ENCODE data around the gene SLC24A3. TPM values are rescaled to one million over a fixed set of nuclear protein-coding genes. Genes with fewer than 3 reads are reported as not detected.

SLC24A3 gene
- total RNA-seq, 2 experiments from 2014 or later = not detected

DNA sequence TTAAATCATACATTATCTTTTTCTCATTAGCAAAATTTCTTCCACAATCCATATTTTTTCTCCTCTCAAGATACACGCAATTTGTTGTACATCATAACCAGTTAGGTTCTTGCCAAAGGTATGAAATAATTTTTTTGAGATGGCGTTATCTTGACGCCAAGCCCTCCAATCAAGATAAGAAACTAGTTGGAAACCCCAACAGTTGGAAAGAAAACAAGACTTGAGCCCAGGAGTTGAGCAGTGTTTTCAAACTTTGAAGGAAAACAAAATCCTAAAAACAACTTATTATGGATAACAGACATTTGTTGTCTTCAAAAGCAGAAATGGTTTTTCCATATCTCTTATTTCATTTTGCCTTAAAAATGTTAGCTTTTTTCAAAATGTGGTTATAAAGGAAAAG is 184.8 kb downstream of the SLC24A3 start:
- Mint-ChIP-seq H3K9me3 (ENCODE audit: low read depth) (peaks cover 22% of the 10 kb centered on the region), H3K4me3 (no peak overlapping the region), H3K36me3 (peaks cover 3% of the 10 kb centered on the region), H3K4me1 (peaks cover 5% of the 10 kb centered on the region), H3K27me3 (no peaks in the 10 kb centered on the region), H3K27ac (no peak overlapping the region)
- no peak for DNase-seq
- CTCF ChIA-PET = no interaction called here
- ATAC-seq = no peak

DNA sequence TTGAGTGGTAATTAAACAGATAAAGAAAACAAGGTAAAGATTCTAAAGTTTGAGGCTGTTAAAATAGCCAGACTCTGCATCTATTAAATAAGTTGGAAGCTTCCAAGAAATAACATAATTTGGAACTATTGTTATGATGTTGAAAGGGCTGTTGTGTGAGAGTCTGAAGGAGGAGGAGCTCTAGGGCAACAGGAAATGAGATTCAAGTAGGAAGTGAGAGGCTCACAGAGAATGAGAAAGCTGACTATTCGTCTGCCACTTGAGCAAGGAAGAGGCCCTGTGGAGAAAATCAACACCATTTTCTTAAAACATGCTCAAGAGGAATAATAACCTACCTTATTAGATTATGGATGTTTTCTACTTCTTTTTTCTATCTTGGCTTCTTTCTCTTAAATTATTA is 185.2 kb downstream of the SLC24A3 start:
- H3K4me1 Mint-ChIP-seq = peaks cover 2% of the 10 kb centered on the region
- H3K27me3 Mint-ChIP-seq = no peaks in the 10 kb centered on the region
- no peak overlapping the region for H3K4me3 Mint-ChIP-seq
- peaks cover 3% of the 10 kb centered on the region for H3K36me3 Mint-ChIP-seq
- H3K9me3 Mint-ChIP-seq (ENCODE audit: low read depth) = peaks cover 22% of the 10 kb centered on the region
- CTCF ChIA-PET = no interaction called here
- ATAC-seq (no peak), DNase-seq (no peak)
- H3K27ac Mint-ChIP-seq = no peak overlapping the region

DNA sequence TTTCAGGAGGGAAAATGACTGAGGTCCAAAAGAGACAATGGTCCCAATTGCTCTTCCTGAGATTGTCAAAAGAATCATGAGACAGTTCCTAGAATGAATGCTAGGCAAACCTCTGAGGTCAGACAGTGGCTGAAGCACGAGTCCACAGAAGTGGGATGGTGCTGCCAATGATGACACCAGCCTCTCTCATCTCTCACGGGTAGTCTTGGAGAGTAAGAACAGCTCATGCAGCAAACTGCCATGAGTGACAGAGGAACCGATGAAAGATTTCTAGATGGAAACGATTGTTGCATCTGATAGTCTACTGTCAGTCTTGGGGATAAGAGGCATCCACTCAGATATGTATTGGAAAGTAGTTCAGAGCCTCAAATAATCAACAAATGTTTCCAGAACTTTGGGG is 188.7 kb downstream of the SLC24A3 start:
- CTCF ChIA-PET = interaction anchor here (1.0 kb wide), 1 partner anchor 609 kb away, joined by 3 read pairs; no protein-coding TSS in a partner anchor
- Mint-ChIP-seq H3K4me1 (peaks cover 2% of the 10 kb centered on the region), H3K9me3 (ENCODE audit: low read depth) (peaks cover 22% of the 10 kb centered on the region), H3K4me3 (no peak overlapping the region), H3K27me3 (no peaks in the 10 kb centered on the region), H3K36me3 (peaks cover 3% of the 10 kb centered on the region), H3K27ac (no peak overlapping the region)
- DNase-seq (no peak), ATAC-seq (no peak)

DNA sequence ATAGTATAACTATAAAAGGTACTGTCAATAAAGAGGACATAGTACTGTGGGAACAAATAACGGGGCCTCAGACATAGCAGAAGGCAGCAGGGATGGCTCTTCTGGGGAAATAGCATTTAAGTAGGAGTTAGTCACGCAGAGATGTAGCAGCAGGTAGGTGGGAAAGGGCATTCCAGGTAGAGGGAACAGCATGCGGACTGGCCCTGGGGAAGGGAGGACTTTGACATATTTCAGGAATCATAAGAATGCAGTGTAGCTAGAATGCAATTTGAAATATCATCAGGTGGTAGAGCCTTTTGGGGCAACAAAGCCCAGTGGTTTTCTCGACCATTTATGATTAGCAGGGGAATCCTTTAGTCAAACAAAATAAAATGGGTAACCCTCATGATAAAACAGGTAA is 191.1 kb downstream of the SLC24A3 start:
- DNase-seq (no peak), ATAC-seq (no peak)
- CTCF ChIA-PET = no interaction called here
- Mint-ChIP-seq H3K27ac (no peak overlapping the region), H3K27me3 (no peaks in the 10 kb centered on the region), H3K9me3 (ENCODE audit: low read depth) (peaks cover 14% of the 10 kb centered on the region), H3K4me1 (no peaks in the 10 kb centered on the region), H3K4me3 (no peak overlapping the region), H3K36me3 (peaks cover 1% of the 10 kb centered on the region)

DNA sequence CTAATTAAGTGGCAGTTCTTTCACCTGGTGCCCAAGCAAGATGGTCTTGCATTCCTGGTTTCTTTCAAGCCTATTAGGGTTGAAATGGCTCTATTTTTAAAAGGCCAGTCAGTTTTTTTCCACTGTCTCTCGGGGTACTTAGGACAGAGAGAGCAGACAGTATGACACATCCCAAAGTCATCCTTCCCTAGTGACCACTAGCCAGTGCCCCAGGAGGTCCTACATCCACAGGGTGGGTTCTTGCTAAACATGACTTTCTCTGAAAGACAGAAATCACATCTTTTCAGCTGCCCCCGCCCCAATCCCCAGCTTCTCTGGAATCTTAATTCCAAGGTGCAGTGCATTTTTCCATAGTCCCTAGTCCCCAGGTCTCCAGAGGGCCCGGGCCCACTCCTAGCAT is 192.4 kb downstream of the SLC24A3 start:
- CTCF ChIA-PET = no interaction called here
- no peaks in the 10 kb centered on the region for H3K27me3 Mint-ChIP-seq
- DNase-seq (no peak), ATAC-seq (no peak)
- H3K27ac Mint-ChIP-seq = no peak overlapping the region
- peaks cover 7% of the 10 kb centered on the region for H3K9me3 Mint-ChIP-seq (ENCODE audit: low read depth)
- no peaks in the 10 kb centered on the region for H3K4me1 Mint-ChIP-seq
- H3K36me3 Mint-ChIP-seq = no peaks in the 10 kb centered on the region
- no peak overlapping the region for H3K4me3 Mint-ChIP-seq

DNA sequence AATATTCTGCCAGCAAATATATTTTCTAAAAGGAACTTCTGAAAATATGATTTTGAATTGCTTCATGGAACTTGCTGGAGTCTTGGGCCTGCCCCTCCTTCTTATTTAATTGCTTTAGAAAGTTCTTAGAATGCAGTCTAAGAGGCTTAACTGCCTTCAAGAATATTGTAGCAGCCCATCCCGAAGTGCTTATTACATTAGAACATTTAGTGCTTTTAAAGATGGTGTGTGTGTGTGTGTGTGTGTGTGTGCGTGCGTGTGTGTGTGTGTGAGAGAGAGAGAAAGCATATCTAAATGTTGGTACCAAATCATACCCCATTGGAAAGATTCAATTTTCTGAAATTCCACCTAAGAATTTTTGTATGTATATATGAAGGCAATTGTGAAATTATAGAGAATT is 193.5 kb downstream of the SLC24A3 start:
- no peaks in the 10 kb centered on the region for H3K4me1 Mint-ChIP-seq
- no peak for ATAC-seq
- H3K27ac Mint-ChIP-seq = no peak overlapping the region
- no peak overlapping the region for H3K4me3 Mint-ChIP-seq
- H3K36me3 Mint-ChIP-seq = no peaks in the 10 kb centered on the region
- no peak for DNase-seq
- no peaks in the 10 kb centered on the region for H3K27me3 Mint-ChIP-seq
- CTCF ChIA-PET = no interaction called here
- no peaks in the 10 kb centered on the region for H3K9me3 Mint-ChIP-seq (ENCODE audit: low read depth)

DNA sequence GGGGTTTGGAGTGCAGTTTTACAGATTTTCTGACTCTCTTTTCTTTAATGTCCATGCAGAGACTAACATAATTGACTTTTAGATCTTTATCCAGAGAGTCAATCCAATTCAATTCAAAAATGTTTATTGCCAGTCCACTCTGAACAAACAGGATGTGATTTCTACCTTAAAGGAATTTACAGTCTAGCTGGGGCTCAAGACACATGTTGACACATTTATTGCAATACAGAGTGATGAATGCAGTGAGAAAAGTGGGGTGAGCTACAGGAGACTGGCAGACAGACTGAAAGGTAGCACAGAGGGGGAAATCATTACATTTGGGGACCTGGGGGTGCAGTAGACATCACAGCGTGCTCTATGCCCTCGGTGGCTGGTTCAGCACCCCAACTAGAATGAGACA is 193.9 kb downstream of the SLC24A3 start:
- no peak for DNase-seq
- CTCF ChIA-PET = no interaction called here
- H3K4me1 Mint-ChIP-seq = no peaks in the 10 kb centered on the region

DNA sequence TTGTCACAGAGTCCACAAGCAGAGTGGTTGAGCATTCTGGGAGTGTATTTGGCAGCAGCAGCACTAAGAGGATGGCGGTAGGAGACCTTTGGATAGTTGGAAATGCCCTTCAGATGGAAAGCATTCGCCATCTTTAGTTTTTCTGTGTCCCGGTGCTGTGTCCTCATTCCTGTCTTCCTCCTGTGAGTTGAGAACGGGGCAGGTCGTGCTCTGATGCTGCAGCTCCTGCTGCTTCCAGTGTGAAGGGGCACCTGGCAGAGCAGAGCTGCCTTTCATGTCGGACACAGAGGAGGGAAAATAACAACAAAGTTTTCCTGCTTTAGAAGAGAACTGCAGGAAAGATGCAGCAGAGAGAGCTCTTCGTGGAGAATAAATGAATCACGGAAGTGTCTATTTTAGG is 194.8 kb downstream of the SLC24A3 start:
- no peaks in the 10 kb centered on the region for H3K27me3 Mint-ChIP-seq
- H3K36me3 Mint-ChIP-seq = no peaks in the 10 kb centered on the region
- no peak overlapping the region for H3K4me3 Mint-ChIP-seq
- DNase-seq (no peak), ATAC-seq (no peak)
- CTCF ChIA-PET = no interaction called here
- H3K4me1 Mint-ChIP-seq = no peaks in the 10 kb centered on the region
- H3K27ac Mint-ChIP-seq = no peak overlapping the region
- no peaks in the 10 kb centered on the region for H3K9me3 Mint-ChIP-seq (ENCODE audit: low read depth)

More for the DNA sequence above, 193.9 kb downstream of the SLC24A3 start:
- H3K36me3 Mint-ChIP-seq = no peaks in the 10 kb centered on the region
- H3K9me3 Mint-ChIP-seq (ENCODE audit: low read depth) = no peaks in the 10 kb centered on the region
- ATAC-seq = no peak
- H3K27ac Mint-ChIP-seq = no peak overlapping the region
- no peak overlapping the region for H3K4me3 Mint-ChIP-seq
- no peaks in the 10 kb centered on the region for H3K27me3 Mint-ChIP-seq

DNA sequence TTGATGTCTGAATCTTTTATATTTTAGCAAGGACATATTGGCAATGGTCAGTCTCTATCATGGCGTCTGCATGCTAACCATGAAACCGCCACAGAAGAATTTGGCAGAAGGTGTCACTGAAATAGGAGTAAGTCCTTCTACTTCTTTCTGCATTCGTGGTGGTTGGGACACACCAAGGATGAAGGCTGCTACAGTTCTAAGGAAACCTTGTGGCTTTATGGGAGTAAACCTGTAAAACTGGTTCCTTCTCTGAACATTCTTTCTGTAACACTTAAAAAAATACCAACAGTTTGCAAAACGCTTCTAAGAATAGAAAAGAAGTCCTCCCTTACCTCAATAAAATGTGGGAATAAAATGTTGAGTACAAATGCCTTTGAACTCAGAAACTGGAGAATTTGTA is 195.3 kb downstream of the SLC24A3 start:
- no peaks in the 10 kb centered on the region for H3K9me3 Mint-ChIP-seq (ENCODE audit: low read depth)
- H3K36me3 Mint-ChIP-seq = no peaks in the 10 kb centered on the region
- ATAC-seq (no peak), DNase-seq (no peak)
- CTCF ChIA-PET = no interaction called here
- no peak overlapping the region for H3K4me3 Mint-ChIP-seq
- no peaks in the 10 kb centered on the region for H3K4me1 Mint-ChIP-seq
- no peaks in the 10 kb centered on the region for H3K27me3 Mint-ChIP-seq
- no peak overlapping the region for H3K27ac Mint-ChIP-seq

DNA sequence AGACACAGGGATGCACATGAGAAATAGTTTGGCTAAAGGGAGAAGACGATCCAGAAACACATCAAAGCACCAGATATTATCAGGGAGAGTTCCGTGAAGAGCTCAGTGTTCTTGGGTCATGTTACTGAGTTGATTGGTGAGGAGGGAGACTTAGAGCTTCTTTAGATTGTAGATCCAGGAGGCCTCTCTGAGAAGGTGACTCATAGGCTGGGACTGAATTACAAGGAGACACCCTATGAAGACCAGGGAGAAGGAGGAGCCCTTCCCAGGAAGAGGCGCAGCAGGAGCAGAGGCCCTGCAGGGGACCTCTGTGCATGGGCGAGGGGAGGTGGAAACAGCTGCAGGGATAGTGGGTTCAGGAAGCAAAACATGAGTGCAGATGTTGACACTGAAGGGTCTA is 196.5 kb downstream of the SLC24A3 start:
- DNase-seq (no peak), ATAC-seq (no peak)
- H3K4me1 Mint-ChIP-seq = no peaks in the 10 kb centered on the region
- H3K4me3 Mint-ChIP-seq = no peak overlapping the region
- no peak overlapping the region for H3K27ac Mint-ChIP-seq
- no peaks in the 10 kb centered on the region for H3K9me3 Mint-ChIP-seq (ENCODE audit: low read depth)
- H3K27me3 Mint-ChIP-seq = no peaks in the 10 kb centered on the region
- CTCF ChIA-PET = no interaction called here
- no peaks in the 10 kb centered on the region for H3K36me3 Mint-ChIP-seq

DNA sequence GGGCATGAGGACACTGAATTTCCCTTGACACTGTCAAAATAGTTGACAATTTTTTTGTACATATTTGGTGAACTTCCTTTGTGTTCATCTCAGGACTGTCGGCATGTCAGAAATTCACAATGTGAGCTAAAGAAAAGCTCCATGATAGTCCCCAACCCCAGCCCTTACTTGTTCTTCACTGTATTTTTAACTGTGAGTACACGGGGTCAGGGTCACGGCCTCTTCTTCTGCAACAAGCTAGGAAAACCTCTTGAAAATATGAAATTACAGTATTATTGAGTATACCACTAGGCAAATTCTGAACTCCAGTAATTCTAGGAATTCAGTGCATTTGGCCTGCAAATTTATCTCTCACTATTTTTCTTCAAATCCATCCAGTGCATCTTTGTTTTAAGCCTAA is 199.4 kb downstream of the SLC24A3 start:
- Mint-ChIP-seq H3K36me3 (no peaks in the 10 kb centered on the region), H3K27me3 (no peaks in the 10 kb centered on the region), H3K4me3 (no peak overlapping the region), H3K9me3 (ENCODE audit: low read depth) (no peaks in the 10 kb centered on the region), H3K27ac (no peak overlapping the region), H3K4me1 (no peaks in the 10 kb centered on the region)
- DNase-seq = no peak
- no peak for ATAC-seq
- CTCF ChIA-PET = no interaction called here

DNA sequence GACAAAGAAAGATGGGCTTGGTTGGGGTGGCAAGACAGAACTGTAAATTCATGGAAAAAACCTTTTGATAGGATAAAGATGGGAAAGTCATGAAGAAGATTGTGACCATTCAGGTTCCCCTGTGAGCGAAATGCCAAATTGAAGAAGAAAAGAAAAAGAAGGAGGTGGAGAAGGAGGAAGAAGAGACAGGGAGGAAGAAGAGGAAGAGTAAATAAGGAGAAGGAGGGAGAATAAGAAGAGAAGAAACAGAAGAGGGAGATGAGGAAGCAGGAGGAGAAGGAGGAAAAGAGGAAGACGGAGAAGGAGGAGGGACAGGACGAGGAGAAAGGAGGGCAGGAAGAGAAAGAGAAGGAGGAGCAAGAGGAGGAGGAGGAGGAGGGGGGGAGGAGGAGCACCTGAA is 199.8 kb downstream of the SLC24A3 start:
- CTCF ChIA-PET = no interaction called here
- H3K4me1 Mint-ChIP-seq = no peaks in the 10 kb centered on the region

DNA sequence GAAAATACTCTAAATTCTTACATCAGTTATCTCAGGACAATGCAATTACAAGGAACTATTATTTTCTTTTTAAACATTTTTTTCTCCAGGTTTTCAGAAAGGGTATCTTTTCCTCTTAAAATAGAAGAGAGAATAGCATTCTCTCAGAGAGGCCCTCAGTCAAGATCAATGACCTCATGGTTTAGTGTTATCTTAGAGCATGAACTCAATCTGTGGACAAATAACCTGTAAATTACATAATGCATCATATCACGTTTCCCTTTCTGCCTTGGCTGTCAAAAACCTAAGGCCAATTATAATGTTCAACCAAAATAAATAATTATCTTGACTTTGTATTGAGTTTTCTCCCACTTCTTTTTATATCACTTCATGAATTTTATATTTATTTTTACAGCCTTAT is 202.2 kb downstream of the SLC24A3 start:
- no peaks in the 10 kb centered on the region for H3K4me1 Mint-ChIP-seq
- H3K27ac Mint-ChIP-seq = no peak overlapping the region
- no peaks in the 10 kb centered on the region for H3K36me3 Mint-ChIP-seq
- no peaks in the 10 kb centered on the region for H3K9me3 Mint-ChIP-seq (ENCODE audit: low read depth)
- DNase-seq = no peak
- ATAC-seq = no peak
- no peak overlapping the region for H3K4me3 Mint-ChIP-seq
- CTCF ChIA-PET = no interaction called here
- H3K27me3 Mint-ChIP-seq = no peaks in the 10 kb centered on the region

More for the DNA sequence above, 199.8 kb downstream of the SLC24A3 start:
- no peaks in the 10 kb centered on the region for H3K9me3 Mint-ChIP-seq (ENCODE audit: low read depth)
- ATAC-seq (no peak), DNase-seq (no peak)
- no peaks in the 10 kb centered on the region for H3K36me3 Mint-ChIP-seq
- H3K27ac Mint-ChIP-seq = no peak overlapping the region
- H3K4me3 Mint-ChIP-seq = no peak overlapping the region
- no peaks in the 10 kb centered on the region for H3K27me3 Mint-ChIP-seq

DNA sequence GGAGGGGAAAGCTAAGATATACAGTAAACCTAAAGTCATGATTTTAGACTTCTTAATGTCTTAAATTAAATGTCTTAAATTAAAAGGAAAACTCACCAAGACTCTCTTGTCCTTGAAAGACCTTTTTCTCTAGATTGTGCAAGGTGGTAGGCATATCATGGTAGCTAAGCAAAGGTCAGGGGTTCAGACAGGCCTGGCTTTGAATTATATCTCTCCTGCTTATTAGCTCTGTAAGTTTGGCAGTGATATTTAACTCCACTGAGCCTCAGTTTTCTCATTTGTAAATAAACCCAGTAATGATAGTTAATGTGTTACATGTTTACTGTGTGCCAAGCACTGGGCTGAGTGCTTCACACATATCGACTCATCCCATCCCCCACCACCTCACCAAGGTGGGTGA is 203.3 kb downstream of the SLC24A3 start:
- no peak overlapping the region for H3K4me3 Mint-ChIP-seq
- H3K9me3 Mint-ChIP-seq (ENCODE audit: low read depth) = no peaks in the 10 kb centered on the region
- H3K36me3 Mint-ChIP-seq = no peaks in the 10 kb centered on the region
- no peaks in the 10 kb centered on the region for H3K27me3 Mint-ChIP-seq
- H3K27ac Mint-ChIP-seq = no peak overlapping the region
- CTCF ChIA-PET = no interaction called here
- H3K4me1 Mint-ChIP-seq = no peaks in the 10 kb centered on the region
- DNase-seq (no peak), ATAC-seq (no peak)

DNA sequence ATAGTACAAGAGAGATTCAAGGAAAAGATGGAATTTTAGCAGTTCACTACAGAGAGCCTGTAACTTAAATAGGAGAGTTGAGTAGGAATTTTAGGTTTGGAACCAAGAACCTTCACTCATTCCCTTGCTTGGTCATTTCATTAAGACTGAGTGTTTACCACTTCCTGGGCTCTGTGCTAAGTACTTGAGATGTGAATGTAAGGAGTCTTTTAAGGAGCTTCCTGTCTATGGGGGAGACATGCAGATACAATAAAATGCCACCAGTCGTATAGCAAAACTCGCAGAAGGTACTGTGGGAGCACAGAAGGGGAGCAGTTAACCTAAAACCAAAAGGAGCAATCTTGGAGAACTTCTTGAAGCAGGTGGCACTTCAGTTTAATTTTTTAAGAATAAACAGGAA is 204.2 kb downstream of the SLC24A3 start:
- Mint-ChIP-seq H3K9me3 (ENCODE audit: low read depth) (peaks cover 3% of the 10 kb centered on the region), H3K27ac (no peak overlapping the region), H3K4me1 (no peaks in the 10 kb centered on the region), H3K4me3 (no peak overlapping the region), H3K27me3 (no peaks in the 10 kb centered on the region), H3K36me3 (no peaks in the 10 kb centered on the region)
- CTCF ChIA-PET = no interaction called here
- ATAC-seq = no peak
- DNase-seq = no peak
